ENCODE measurements around the gene C5orf46. TPM values are rescaled to one million over a fixed set of nuclear protein-coding genes. Genes with fewer than 3 reads are reported as not detected.

C5orf46 gene
- total RNA-seq, 2 donors from 2014 or later = not detected

DNA sequence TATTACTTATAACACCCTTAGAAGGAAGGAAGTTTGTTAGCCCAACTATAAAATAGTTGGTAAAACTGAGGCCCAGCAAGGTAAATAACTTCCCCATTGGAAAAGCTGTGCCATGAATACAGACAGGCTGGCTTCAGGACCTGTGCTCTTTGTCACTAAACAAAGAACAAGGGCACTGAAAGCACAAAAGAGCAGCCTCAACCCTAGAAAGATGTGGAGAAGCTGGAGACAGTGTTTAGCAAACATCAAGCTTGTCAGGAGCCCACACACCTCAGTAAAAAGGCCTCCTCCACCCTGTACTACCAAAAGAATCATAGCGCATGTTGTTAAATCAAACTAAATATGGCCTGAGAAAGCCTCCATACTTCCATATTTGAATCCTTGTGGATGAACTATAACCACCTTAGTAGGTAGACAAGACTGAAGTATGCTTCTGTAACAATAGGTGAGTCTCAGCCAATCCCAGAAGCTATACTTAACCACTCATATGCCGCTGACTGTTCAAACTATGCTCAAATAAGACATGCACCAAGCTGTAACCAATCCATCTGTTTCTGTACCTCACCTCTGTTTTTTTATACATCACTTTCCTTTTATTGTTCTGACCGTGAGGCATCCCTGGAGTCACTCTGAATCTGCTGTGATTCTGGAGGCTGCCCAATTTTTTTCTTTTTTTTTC is 46.2 kb downstream of the C5orf46 start:
- H3K27me3 ChIP-seq (ENCODE audit: control insufficient read depth, insufficient read depth, low read length, poor library complexity, severe bottlenecking) = no peaks in the 10 kb centered on the region
- H3K4me3 Mint-ChIP-seq = no peak overlapping the region
- H3K36me3 ChIP-seq (ENCODE audit: control insufficient read depth, insufficient read depth, low read length) = no peaks in the 10 kb centered on the region
- no peaks in the 10 kb centered on the region for H3K9me3 ChIP-seq (ENCODE audit: control insufficient read depth, low read length)
- H3K4me3 ChIP-seq (ENCODE audit: low read length) = no peak overlapping the region
- H3K9me3 Mint-ChIP-seq = no peaks in the 10 kb centered on the region
- TF ChIP-seq, protein P1, sequence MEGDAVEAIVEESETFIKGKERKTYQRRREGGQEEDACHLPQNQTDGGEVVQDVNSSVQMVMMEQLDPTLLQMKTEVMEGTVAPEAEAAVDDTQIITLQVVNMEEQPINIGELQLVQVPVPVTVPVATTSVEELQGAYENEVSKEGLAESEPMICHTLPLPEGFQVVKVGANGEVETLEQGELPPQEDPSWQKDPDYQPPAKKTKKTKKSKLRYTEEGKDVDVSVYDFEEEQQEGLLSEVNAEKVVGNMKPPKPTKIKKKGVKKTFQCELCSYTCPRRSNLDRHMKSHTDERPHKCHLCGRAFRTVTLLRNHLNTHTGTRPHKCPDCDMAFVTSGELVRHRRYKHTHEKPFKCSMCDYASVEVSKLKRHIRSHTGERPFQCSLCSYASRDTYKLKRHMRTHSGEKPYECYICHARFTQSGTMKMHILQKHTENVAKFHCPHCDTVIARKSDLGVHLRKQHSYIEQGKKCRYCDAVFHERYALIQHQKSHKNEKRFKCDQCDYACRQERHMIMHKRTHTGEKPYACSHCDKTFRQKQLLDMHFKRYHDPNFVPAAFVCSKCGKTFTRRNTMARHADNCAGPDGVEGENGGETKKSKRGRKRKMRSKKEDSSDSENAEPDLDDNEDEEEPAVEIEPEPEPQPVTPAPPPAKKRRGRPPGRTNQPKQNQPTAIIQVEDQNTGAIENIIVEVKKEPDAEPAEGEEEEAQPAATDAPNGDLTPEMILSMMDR (conservative IDR thresholded peaks at IDR 0.05) = no peak
- H3K4me1 Mint-ChIP-seq = peaks cover 64% of the 10 kb centered on the region
- no peak overlapping the region for H3K27ac ChIP-seq (ENCODE audit: low read depth, low read length)
- H3K27me3 Mint-ChIP-seq (ENCODE audit: insufficient read depth) = no peaks in the 10 kb centered on the region
- H3K27ac Mint-ChIP-seq = peak overlapping the region; percentile 45
- 95 to 100% methylated on average over 2 to 3 of the region's 3 CpGs for WGBS, 2 experiments (ENCODE audit: insufficient coverage in 1 of 2, insufficient read length in 1 of 2)
- peak; percentile 65 for DNase-seq
- H3K36me3 Mint-ChIP-seq (ENCODE audit: low read depth) = no peaks in the 10 kb centered on the region
- H3K4me1 ChIP-seq (ENCODE audit: control insufficient read depth, insufficient read depth, low read length) = peaks cover 2% of the 10 kb centered on the region
- no peak overlapping the region for H3K9ac ChIP-seq (ENCODE audit: extremely low read depth, low read length, poor library complexity, severe bottlenecking)

- no peaks in the 10 kb centered on the region for H3K27me3 ChIP-seq (ENCODE audit: control insufficient read depth, insufficient read depth, low read length, poor library complexity, severe bottlenecking)
- H3K27ac ChIP-seq (ENCODE audit: low read depth, low read length) = no peak overlapping the region
- no peak overlapping the region for H3K27ac Mint-ChIP-seq
- WGBS, 2 experiments (ENCODE audit: insufficient coverage in 1 of 2, insufficient read length in 1 of 2) = 88% methylated on average over 1 of the region's 1 CpG; no CpG with 5 or more reads in 1 of the 2 experiments
- no peaks in the 10 kb centered on the region for H3K36me3 ChIP-seq (ENCODE audit: control insufficient read depth, insufficient read depth, low read length)
- no peak overlapping the region for H3K4me3 ChIP-seq (ENCODE audit: low read length)
- no peaks in the 10 kb centered on the region for H3K36me3 Mint-ChIP-seq (ENCODE audit: low read depth)
- DNase-seq = no peak
- H3K4me1 ChIP-seq (ENCODE audit: control insufficient read depth, insufficient read depth, low read length) = no peaks in the 10 kb centered on the region
- TF ChIP-seq, protein P1 (conservative IDR thresholded peaks at IDR 0.05) = no peak
- no peaks in the 10 kb centered on the region for H3K27me3 Mint-ChIP-seq (ENCODE audit: insufficient read depth)
- no peaks in the 10 kb centered on the region for H3K9me3 Mint-ChIP-seq
- H3K9me3 ChIP-seq (ENCODE audit: control insufficient read depth, low read length) = no peaks in the 10 kb centered on the region
- peaks cover 51% of the 10 kb centered on the region for H3K4me1 Mint-ChIP-seq
- no peak overlapping the region for H3K4me3 Mint-ChIP-seq
- no peak overlapping the region for H3K9ac ChIP-seq (ENCODE audit: extremely low read depth, low read length, poor library complexity, severe bottlenecking)
These were observed 47.8 kb downstream of the C5orf46 start for GRCh38 chr5:147858565-147858964.

DNA sequence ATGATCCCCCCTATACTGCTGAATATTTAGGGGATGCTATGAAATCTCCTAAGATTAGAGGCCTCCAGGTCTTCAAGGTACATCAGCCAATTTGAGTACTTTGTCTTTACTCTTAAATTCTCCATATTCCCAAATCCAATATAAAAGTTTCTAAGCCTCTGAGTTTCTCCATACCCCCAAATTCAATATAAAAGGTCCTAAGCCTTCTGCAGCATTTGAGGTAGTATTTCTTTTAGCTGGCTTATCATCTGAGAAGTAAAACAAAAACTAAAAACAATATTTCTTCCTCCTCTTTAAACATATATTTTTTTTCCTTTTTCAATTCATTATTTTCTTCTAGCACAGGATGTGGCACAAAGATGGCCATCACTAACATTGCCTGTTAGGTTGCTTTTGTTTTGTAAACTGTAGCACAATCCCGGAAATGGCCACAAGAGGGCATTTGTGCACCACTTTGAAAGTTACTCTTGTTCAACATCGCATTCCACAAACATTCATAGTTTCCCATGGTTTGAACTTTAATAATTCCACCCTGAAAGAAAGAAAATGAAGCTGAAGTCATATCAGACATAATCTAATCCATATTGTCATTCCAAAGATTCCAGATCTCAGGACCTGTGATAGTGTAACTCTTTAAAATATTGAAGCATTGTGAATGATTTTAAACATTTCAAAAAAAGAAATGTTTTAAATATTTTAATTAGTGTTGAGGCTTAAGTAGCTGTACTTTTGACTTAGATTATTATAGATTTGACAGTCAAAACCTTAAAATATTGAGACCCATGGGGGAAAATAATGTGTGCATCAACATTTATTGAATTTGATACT is 48.8 kb downstream of the C5orf46 start:
- Histone ChIP-seq H3K9ac (ENCODE audit: extremely low read depth, low read length, poor library complexity, severe bottlenecking) (no peak overlapping the region), H3K27ac (ENCODE audit: low read depth, low read length) (no peak overlapping the region), H3K9me3 (ENCODE audit: control insufficient read depth, low read length) (no peaks in the 10 kb centered on the region), H3K4me3 (ENCODE audit: low read length) (no peak overlapping the region), H3K4me1 (ENCODE audit: control insufficient read depth, insufficient read depth, low read length) (no peaks in the 10 kb centered on the region), H3K36me3 (ENCODE audit: control insufficient read depth, insufficient read depth, low read length) (no peaks in the 10 kb centered on the region), H3K27me3 (ENCODE audit: control insufficient read depth, insufficient read depth, low read length, poor library complexity, severe bottlenecking) (no peaks in the 10 kb centered on the region)
- Mint-ChIP-seq H3K27me3 (ENCODE audit: insufficient read depth) (no peaks in the 10 kb centered on the region), H3K27ac (no peak overlapping the region), H3K4me1 (peaks cover 40% of the 10 kb centered on the region), H3K4me3 (no peak overlapping the region), H3K9me3 (no peaks in the 10 kb centered on the region), H3K36me3 (ENCODE audit: low read depth) (no peaks in the 10 kb centered on the region)
- 0 to 8% methylated on average over 1 to 2 of the region's 2 CpGs for WGBS, 2 experiments (ENCODE audit: insufficient coverage in 1 of 2, insufficient read length in 1 of 2)
- DNase-seq = peak; percentile 88
- TF ChIP-seq, protein P1 (conservative IDR thresholded peaks at IDR 0.05) = peak; percentile 94
